ENCODE results near the gene NIM1K. TPM values are rescaled to one million over a fixed set of nuclear protein-coding genes. Genes with fewer than 3 reads are reported as not detected.

The NIM1K gene
- total and polyA plus RNA-seq, 2 experiments from 2014 or later: 1.2 to 4.9 TPM

- no peaks in the 10 kb centered on the region for H3K79me2 ChIP-seq (ENCODE audit: insufficient read depth)
- no peaks in the 10 kb centered on the region for H3K27me3 ChIP-seq (replicated peaks; ENCODE audit: insufficient read depth)
- in situ Hi-C loops (cut with MboI): no loop called here
These were observed 82.5 kb downstream of the NIM1K start for GRCh38 chr5:43274435-43275114.

DNA sequence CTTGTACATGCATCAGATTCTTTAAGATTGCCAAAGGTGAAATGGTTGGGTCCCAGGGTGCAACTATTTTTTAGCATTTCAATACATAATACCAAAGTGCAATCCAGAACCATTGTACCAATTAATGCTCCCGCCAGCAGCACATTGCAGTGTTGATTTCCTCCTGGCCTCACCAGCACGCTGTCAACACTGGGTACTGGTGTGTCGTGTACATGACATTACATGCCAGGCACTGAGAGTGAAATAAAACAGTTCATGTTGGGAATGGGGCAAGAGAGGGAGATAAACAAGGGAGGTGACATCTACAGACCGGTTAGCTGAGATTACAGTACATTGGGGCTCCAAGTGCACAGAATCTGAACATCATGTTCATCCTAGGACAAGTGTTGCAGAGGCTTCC lies 83.4 kb downstream of the NIM1K start:
- in situ Hi-C loops (cut with MboI): no loop called here
- no peak for DNase-seq
- Histone ChIP-seq H3K79me2 (ENCODE audit: insufficient read depth) (no peaks in the 10 kb centered on the region), H3K36me3 (ENCODE audit: low read depth) (no peaks in the 10 kb centered on the region), H2AFZ (no peak overlapping the region), H3K4me1 (ENCODE audit: insufficient read depth) (no peaks in the 10 kb centered on the region), H3K4me2 (ENCODE audit: unreplicated experiment) (no peak overlapping the region), H3K9ac (no peak overlapping the region), H3K4me3 (no peak overlapping the region), H3K27ac (no peak overlapping the region), H3F3A (ENCODE audit: insufficient read depth) (no peaks in the 10 kb centered on the region), H3K9me2 (ENCODE audit: insufficient read depth) (no peaks in the 10 kb centered on the region), H3K27me3 (replicated peaks; ENCODE audit: insufficient read depth) (no peaks in the 10 kb centered on the region), H4K20me1 (ENCODE audit: insufficient read depth) (no peaks in the 10 kb centered on the region), H3K9me3 (ENCODE audit: low read depth) (no peaks in the 10 kb centered on the region)
- TF ChIP-seq EZH2 (IDR thresholded peaks at IDR 0.05; ENCODE audit: insufficient read depth, poor library complexity, severe bottlenecking) (no peak), EZH2phosphoT487 (IDR thresholded peaks at IDR 0.05; ENCODE audit: insufficient read depth, low read depth) (no peak)
- WGBS, 2 experiments (ENCODE audit: low coverage in 1 of 2, low lambda C conversion rate in 2 of 2, missing lambda C conversion rate in 2 of 2): 45 to 48% methylated on average over 4 of the region's 4 CpGs

More at GRCh38 chr5:43274435-43275114, 82.5 kb downstream of the NIM1K start:
- no peak for TF ChIP-seq EZH2 (IDR thresholded peaks at IDR 0.05; ENCODE audit: insufficient read depth, poor library complexity, severe bottlenecking)
- TF ChIP-seq EZH2phosphoT487 (IDR thresholded peaks at IDR 0.05; ENCODE audit: insufficient read depth, low read depth): no peak
- no peaks in the 10 kb centered on the region for H4K20me1 ChIP-seq (ENCODE audit: insufficient read depth)
- no peaks in the 10 kb centered on the region for H3F3A ChIP-seq (ENCODE audit: insufficient read depth)
- DNase-seq: no peak
- H3K4me3 ChIP-seq: no peak overlapping the region
- no peak overlapping the region for H3K27ac ChIP-seq
- H3K4me2 ChIP-seq (ENCODE audit: unreplicated experiment): no peak overlapping the region
- H3K36me3 ChIP-seq (ENCODE audit: low read depth): no peaks in the 10 kb centered on the region
- WGBS, 2 experiments (ENCODE audit: low coverage in 1 of 2, low lambda C conversion rate in 2 of 2, missing lambda C conversion rate in 2 of 2): 47 to 53% methylated on average over 7 of the region's 7 CpGs
- no peaks in the 10 kb centered on the region for H3K4me1 ChIP-seq (ENCODE audit: insufficient read depth)
- H3K9me2 ChIP-seq (ENCODE audit: insufficient read depth): no peaks in the 10 kb centered on the region
- H3K9ac ChIP-seq: no peak overlapping the region
- H3K9me3 ChIP-seq (ENCODE audit: low read depth): no peaks in the 10 kb centered on the region
- no peak overlapping the region for H2AFZ ChIP-seq

GRCh38 chr5:43279548-43280274 lies 87.7 kb downstream of the NIM1K start:
- H3K4me1 ChIP-seq (ENCODE audit: insufficient read depth): no peaks in the 10 kb centered on the region
- H3F3A ChIP-seq (ENCODE audit: insufficient read depth): no peaks in the 10 kb centered on the region
- no peak overlapping the region for H3K9ac ChIP-seq
- no peak overlapping the region for H3K27ac ChIP-seq
- no peaks in the 10 kb centered on the region for H3K27me3 ChIP-seq (replicated peaks; ENCODE audit: insufficient read depth)
- TF ChIP-seq EZH2 (IDR thresholded peaks at IDR 0.05; ENCODE audit: insufficient read depth, poor library complexity, severe bottlenecking) (no peak), EZH2phosphoT487 (IDR thresholded peaks at IDR 0.05; ENCODE audit: insufficient read depth, low read depth) (no peak)
- no peaks in the 10 kb centered on the region for H3K9me2 ChIP-seq (ENCODE audit: insufficient read depth)
- no peaks in the 10 kb centered on the region for H3K36me3 ChIP-seq (ENCODE audit: low read depth)
- no peaks in the 10 kb centered on the region for H4K20me1 ChIP-seq (ENCODE audit: insufficient read depth)
- no peak for DNase-seq
- no peaks in the 10 kb centered on the region for H3K79me2 ChIP-seq (ENCODE audit: insufficient read depth)
- H3K4me2 ChIP-seq (ENCODE audit: unreplicated experiment): no peak overlapping the region
- no peak overlapping the region for H3K4me3 ChIP-seq
- 77 to 79% methylated on average over 12 of the region's 12 CpGs for WGBS, 2 experiments (ENCODE audit: low coverage in 1 of 2, low lambda C conversion rate in 2 of 2, missing lambda C conversion rate in 2 of 2)
- no peak overlapping the region for H2AFZ ChIP-seq
- no peaks in the 10 kb centered on the region for H3K9me3 ChIP-seq (ENCODE audit: low read depth)
- in situ Hi-C loops (cut with MboI): no loop called here

GRCh38 chr5:43281840-43282658 lies 90.0 kb downstream of the NIM1K start:
- 81 to 87% methylated on average over 7 of the region's 7 CpGs for WGBS, 2 experiments (ENCODE audit: low coverage in 1 of 2, low lambda C conversion rate in 2 of 2, missing lambda C conversion rate in 2 of 2)
- H3F3A ChIP-seq (ENCODE audit: insufficient read depth): no peaks in the 10 kb centered on the region

More at GRCh38 chr5:43281840-43282658, 90.0 kb downstream of the NIM1K start:
- H3K27ac ChIP-seq: no peak overlapping the region
- H3K27me3 ChIP-seq (replicated peaks; ENCODE audit: insufficient read depth): no peaks in the 10 kb centered on the region
- no peaks in the 10 kb centered on the region for H4K20me1 ChIP-seq (ENCODE audit: insufficient read depth)
- H3K9me2 ChIP-seq (ENCODE audit: insufficient read depth): no peaks in the 10 kb centered on the region
- H3K4me1 ChIP-seq (ENCODE audit: insufficient read depth): no peaks in the 10 kb centered on the region
- in situ Hi-C loops (cut with MboI): no loop called here
- no peak overlapping the region for H2AFZ ChIP-seq
- H3K4me2 ChIP-seq (ENCODE audit: unreplicated experiment): no peak overlapping the region
- no peaks in the 10 kb centered on the region for H3K9me3 ChIP-seq (ENCODE audit: low read depth)
- DNase-seq: peak; percentile 36
- TF ChIP-seq EZH2phosphoT487 (IDR thresholded peaks at IDR 0.05; ENCODE audit: insufficient read depth, low read depth) (no peak), EZH2 (IDR thresholded peaks at IDR 0.05; ENCODE audit: insufficient read depth, poor library complexity, severe bottlenecking) (no peak)
- H3K9ac ChIP-seq: no peak overlapping the region
- no peak overlapping the region for H3K4me3 ChIP-seq
- H3K36me3 ChIP-seq (ENCODE audit: low read depth): no peaks in the 10 kb centered on the region; the same call in 1 of the 2 replicates
- no peaks in the 10 kb centered on the region for H3K79me2 ChIP-seq (ENCODE audit: insufficient read depth)

All from GM23248 (cell line).